BE2C (cell line): ENCODE data around the gene LRIT2. TPM values are rescaled to one million over a fixed set of nuclear protein-coding genes. Genes with fewer than 3 reads are reported as not detected.

Source experiments
- DNase-seq: peaks from one replicate; pipeline ENCODE4 v3.0.0-alpha.2; 2020
- H3K27me3 ChIP-seq: fragments of 250-450 bp; sonication (Bioruptor Pico); 2 replicates; pipeline ENCODE4 v1.5.1; 2020; ENCODE audit warnings: mild to moderate bottlenecking
- H3K36me3 ChIP-seq: fragments of 250-450 bp; sonication (Bioruptor Pico); 2 replicates; pipeline ENCODE4 v1.5.1; 2020; ENCODE audit warnings: mild to moderate bottlenecking
- H3K4me1 ChIP-seq: fragments of 250-450 bp; sonication (Bioruptor Pico); 2 replicates; pipeline ENCODE4 v1.5.1; 2020
- H3K4me3 ChIP-seq: 2 replicates; pipeline ENCODE4 v1.5.1; 2011; ENCODE audit warnings: low read depth, low read length
- H3K9me3 ChIP-seq: fragments of 250-450 bp; sonication (Bioruptor Pico); 2 replicates; pipeline ENCODE4 v1.5.1; 2020
- polyA plus RNA-seq: library from polyadenylated mRNA; unstranded; fragments of >200 nt; gene quantifications from one replicate; pipeline ENCODE4 v1.2.1, GENCODE V29; 2012; ENCODE audit warnings: low read depth, missing spikeins; ENCODE audit not compliant: insufficient read length, insufficient read depth
- TF ChIP-seq, protein P1 (sequence below): IDR thresholded peaks from 2 replicates; pipeline ENCODE4 v1.5.1; 2012; ENCODE audit warnings: mild to moderate bottlenecking, low read depth, low read length

Gene LRIT2, protein sequence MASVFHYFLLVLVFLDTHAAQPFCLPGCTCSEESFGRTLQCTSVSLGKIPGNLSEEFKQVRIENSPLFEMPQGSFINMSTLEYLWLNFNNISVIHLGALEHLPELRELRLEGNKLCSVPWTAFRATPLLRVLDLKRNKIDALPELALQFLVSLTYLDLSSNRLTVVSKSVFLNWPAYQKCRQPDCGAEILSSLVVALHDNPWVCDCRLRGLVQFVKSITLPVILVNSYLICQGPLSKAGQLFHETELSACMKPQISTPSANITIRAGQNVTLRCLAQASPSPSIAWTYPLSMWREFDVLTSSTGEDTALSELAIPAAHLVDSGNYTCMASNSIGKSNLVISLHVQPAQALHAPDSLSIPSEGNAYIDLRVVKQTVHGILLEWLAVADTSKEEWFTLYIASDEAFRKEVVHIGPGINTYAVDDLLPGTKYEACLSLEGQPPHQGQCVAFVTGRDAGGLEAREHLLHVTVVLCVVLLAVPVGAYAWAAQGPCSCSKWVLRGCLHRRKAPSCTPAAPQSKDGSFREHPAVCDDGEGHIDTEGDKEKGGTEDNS
- polyA plus RNA-seq = not detected

DNA sequence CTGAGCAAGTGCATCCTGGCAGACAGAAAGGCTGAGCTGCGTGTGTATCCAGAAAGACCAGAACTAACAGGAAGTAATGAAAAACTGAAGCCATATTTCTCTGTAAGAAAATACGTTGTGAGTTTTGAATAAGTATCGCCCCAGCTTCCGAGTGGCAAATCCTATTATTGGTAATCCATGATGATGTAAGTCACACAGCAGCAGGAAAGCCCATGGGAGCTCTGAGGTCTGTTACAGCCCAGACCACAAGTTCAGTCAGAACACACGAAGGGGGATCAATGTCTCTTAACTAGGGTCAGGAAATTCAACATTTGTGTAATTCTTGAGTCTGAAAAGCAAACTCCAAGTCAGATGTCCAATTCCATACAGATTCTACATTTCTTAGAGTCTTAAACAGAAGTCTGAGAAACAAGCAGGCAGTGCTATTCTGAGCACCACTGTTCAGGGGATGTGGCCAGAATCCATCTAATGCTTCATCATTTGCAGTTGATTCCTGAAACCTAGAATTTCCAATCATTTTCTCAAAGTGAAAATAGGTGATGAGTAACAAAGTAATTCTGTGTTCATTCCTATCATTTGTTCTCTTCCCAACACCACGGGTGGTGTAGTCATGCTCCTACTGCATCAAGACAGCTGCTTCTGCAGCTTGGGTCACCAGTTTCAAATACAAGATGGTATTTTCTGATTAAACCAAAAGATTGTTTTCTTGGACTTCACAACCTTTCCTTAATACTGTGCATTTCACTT, at the start of gene LRIT2:
TSS of gene LRIT2 (minus strand) at position 118 of the 747 bp plus-strand sequence. CDS start at position 94, 24 bp downstream.
- Histone ChIP-seq H3K36me3 (no peaks in the 10 kb centered on the region), H3K4me3 (no peak within 1 kb of the TSS), H3K9me3 (no peaks in the 10 kb centered on the region), H3K4me1 (no peaks in the 10 kb centered on the region), H3K27me3 (no peaks in the 10 kb centered on the region)
- DNase-seq = no peak
- TF ChIP-seq, protein P1, sequence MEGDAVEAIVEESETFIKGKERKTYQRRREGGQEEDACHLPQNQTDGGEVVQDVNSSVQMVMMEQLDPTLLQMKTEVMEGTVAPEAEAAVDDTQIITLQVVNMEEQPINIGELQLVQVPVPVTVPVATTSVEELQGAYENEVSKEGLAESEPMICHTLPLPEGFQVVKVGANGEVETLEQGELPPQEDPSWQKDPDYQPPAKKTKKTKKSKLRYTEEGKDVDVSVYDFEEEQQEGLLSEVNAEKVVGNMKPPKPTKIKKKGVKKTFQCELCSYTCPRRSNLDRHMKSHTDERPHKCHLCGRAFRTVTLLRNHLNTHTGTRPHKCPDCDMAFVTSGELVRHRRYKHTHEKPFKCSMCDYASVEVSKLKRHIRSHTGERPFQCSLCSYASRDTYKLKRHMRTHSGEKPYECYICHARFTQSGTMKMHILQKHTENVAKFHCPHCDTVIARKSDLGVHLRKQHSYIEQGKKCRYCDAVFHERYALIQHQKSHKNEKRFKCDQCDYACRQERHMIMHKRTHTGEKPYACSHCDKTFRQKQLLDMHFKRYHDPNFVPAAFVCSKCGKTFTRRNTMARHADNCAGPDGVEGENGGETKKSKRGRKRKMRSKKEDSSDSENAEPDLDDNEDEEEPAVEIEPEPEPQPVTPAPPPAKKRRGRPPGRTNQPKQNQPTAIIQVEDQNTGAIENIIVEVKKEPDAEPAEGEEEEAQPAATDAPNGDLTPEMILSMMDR = no peak

GRCh38 chr10:84270708-84271107, 45.4 kb upstream of the LRIT2 start:
- TF ChIP-seq, protein P1 = no peak
- no peaks in the 10 kb centered on the region for H3K9me3 ChIP-seq
- DNase-seq = no peak
- no peaks in the 10 kb centered on the region for H3K4me1 ChIP-seq
- H3K36me3 ChIP-seq = no peaks in the 10 kb centered on the region
- no peaks in the 10 kb centered on the region for H3K27me3 ChIP-seq
- no peak overlapping the region for H3K4me3 ChIP-seq

- no peak for DNase-seq
Observed at GRCh38 chr10:84269773-84270172, 44.4 kb upstream of the LRIT2 start.

DNA sequence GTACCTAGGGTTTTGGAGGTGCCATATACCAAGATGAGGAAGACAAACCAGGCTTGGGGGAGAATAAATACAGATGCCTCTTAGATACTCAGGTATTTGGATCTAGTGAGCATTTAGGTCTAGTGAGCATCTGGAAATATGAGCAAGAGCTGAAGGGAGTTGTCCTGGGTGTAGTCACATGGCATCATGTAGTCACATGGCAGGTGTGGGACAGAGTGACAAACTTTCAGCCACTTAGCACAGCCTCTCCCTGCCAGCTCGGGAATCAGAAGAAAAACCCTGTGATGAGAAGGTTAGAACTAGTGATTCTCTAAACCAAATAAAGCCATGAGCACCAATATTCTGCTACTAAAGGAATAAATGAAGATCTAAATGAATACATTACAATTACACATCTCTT, 43.8 kb upstream of the LRIT2 start:
- no peak overlapping the region for H3K4me3 ChIP-seq
- no peaks in the 10 kb centered on the region for H3K27me3 ChIP-seq
- H3K4me1 ChIP-seq = no peaks in the 10 kb centered on the region
- no peaks in the 10 kb centered on the region for H3K36me3 ChIP-seq
- TF ChIP-seq, protein P1 = no peak
- DNase-seq = no peak
- no peaks in the 10 kb centered on the region for H3K9me3 ChIP-seq

More at GRCh38 chr10:84269773-84270172, 44.4 kb upstream of the LRIT2 start:
- TF ChIP-seq, protein P1 = no peak
- no peak overlapping the region for H3K4me3 ChIP-seq
- H3K36me3 ChIP-seq = no peaks in the 10 kb centered on the region
- H3K27me3 ChIP-seq = no peaks in the 10 kb centered on the region
- H3K9me3 ChIP-seq = no peaks in the 10 kb centered on the region
- H3K4me1 ChIP-seq = no peaks in the 10 kb centered on the region

DNA sequence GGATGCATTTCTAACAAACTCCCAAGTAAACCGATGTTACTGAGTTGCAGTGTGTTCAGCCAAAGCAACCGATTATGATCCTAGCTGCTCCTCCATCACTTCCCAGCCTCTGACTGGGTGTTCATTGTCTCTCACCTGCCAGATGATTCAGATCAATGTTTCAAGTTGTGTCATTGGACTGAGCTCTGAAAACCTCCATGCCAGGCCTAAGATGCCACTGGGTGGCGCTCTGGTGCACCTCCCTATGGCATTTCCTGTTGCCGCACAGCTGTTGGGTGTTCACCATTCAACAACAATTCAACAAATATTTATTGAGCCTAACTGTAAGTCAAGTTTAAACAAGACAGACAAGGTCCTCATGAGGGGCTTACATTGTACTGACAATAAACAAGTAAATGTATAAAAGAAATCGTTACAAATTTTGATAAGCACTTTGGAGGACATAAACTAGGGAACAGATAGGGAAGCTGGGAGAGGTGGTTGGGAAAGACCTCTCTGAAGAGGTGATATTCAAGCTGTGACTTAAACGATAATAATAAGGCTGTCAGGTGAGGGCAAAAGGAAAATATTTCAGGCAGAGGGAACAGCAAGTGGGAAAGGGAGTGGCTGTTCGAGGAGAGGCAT, 42.3 kb upstream of the LRIT2 start:
- Histone ChIP-seq H3K4me1 (no peaks in the 10 kb centered on the region), H3K27me3 (no peaks in the 10 kb centered on the region), H3K4me3 (no peak overlapping the region), H3K36me3 (no peaks in the 10 kb centered on the region), H3K9me3 (no peaks in the 10 kb centered on the region)
- DNase-seq = peak; percentile 49
- TF ChIP-seq, protein P1 = peak; percentile 67
